GM12865 (cell line): ENCODE measurements around the gene NDC1.

Experiments
- DNase-seq: peaks from one replicate; pipeline ENCODE4 v3.0.0; 2010; ENCODE audit warnings: low read depth
- H3K4me3 ChIP-seq: 2 replicates; pipeline ENCODE4 v1.5.1; 2011; ENCODE audit warnings: mild to moderate bottlenecking, low read depth, low read length, control low read depth
- CTCF ChIP-seq: IDR thresholded peaks from 2 replicates; pipeline ENCODE4 v1.5.1; 2011; ENCODE audit warnings: low read length, control low read depth, low read depth, inconsistent platforms; ENCODE audit not compliant: insufficient read depth; ENCODE audit errors: missing control alignments

The NDC1 gene

GRCh38 chr1:53730224-53730865 lies 107.8 kb downstream of the NDC1 start:
- no peak for DNase-seq
- no peak overlapping the region for H3K4me3 ChIP-seq
- no peak for TF ChIP-seq CTCF

GRCh38 chr1:53729456-53730223 lies 108.5 kb downstream of the NDC1 start:
- DNase-seq: no peak
- TF ChIP-seq CTCF: no peak
- no peak overlapping the region for H3K4me3 ChIP-seq

- H3K4me3 ChIP-seq: no peak overlapping the region
- no peak for TF ChIP-seq CTCF
- no peak for DNase-seq
Measured at GRCh38 chr1:53728702-53729455, 109.2 kb downstream of the NDC1 start.

- no peak for DNase-seq
- no peak for TF ChIP-seq CTCF
- H3K4me3 ChIP-seq: no peak overlapping the region
Measured at GRCh38 chr1:53728196-53728595, 109.9 kb downstream of the NDC1 start.

- no peak for DNase-seq
- no peak overlapping the region for H3K4me3 ChIP-seq
- TF ChIP-seq CTCF: no peak
Measured at GRCh38 chr1:53727461-53728092, 110.5 kb downstream of the NDC1 start.

- DNase-seq: no peak
- no peak overlapping the region for H3K4me3 ChIP-seq
- TF ChIP-seq CTCF: no peak
Measured at GRCh38 chr1:53726009-53726600, 112.0 kb downstream of the NDC1 start.
